K562 (cell line): ENCODE data around the gene PPP1CA. TPM values are rescaled to one million over a fixed set of nuclear protein-coding genes. Genes with fewer than 3 reads are reported as not detected.

Experiments used
- EP300 ChIP-seq: IDR thresholded peaks from 2 replicates; pipeline ENCODE4 v1.6.1; 2012; ENCODE audit warnings: low read length, improper control_type of control experiment
- EWSR1 ChIP-seq: fragments of 450-650 bp; IDR thresholded peaks from 2 replicates; pipeline ENCODE4 v1.6.1; 2018; ENCODE audit warnings: borderline replicate concordance, mild to moderate bottlenecking, low read depth, moderate library complexity; ENCODE audit not compliant: partially characterized antibody
- KHSRP ChIP-seq: fragments of 450-650 bp; IDR thresholded peaks from 2 replicates; pipeline ENCODE4 v1.6.1; 2017
- MAFK ChIP-seq: IDR thresholded peaks from 2 replicates; pipeline ENCODE4 v1.6.1; 2011; ENCODE audit warnings: low read length, improper control_type of control experiment
- SIX5 ChIP-seq, 2 experiments: IDR thresholded peaks; 2 replicates each; pipeline ENCODE4 v1.6.1; 2011; ENCODE audit warnings: low read length in 2 of 2, borderline replicate concordance in 1 of 2, low read depth in 1 of 2, mild to moderate bottlenecking in 1 of 2, moderate library complexity in 1 of 2; ENCODE audit not compliant: insufficient read depth in 1 of 2
- TEAD1 ChIP-seq, 2 experiments: fragments of 450-650 bp in 1 of 2; sonication (generic) in 1 of 2; formaldehyde crosslinking; IDR thresholded peaks; 2 replicates each; pipeline versions ENCODE4 v1.4.0 to v1.8.0; 2020 to 2022; ENCODE audit warnings: mild to moderate bottlenecking in 2 of 2, missing genetic modification reagents in 1 of 2
- XRCC4 ChIP-seq: IDR thresholded peaks from one replicate; pipeline ENCODE4 v1.6.1; 2011; ENCODE audit not compliant: insufficient read depth, insufficient read length; ENCODE audit errors: extremely low read depth
- ZNF780A ChIP-seq: fragments of 250-450 bp; sonication (Bioruptor Pico); IDR thresholded peaks from 2 replicates; pipeline ENCODE4 v1.5.0; 2021; ENCODE audit warnings: mild to moderate bottlenecking
- polyA plus RNA-seq, 8 experiments: library from polyadenylated mRNA; depleted of rRNA in 4 of 8; stranded (reverse) in 5 of 8; unstranded in 3 of 8; fragments of >200 nt; fragmentation: Nextera tagmentation in 2 of 8; fragmentation: Illumina TruSeq in 1 of 8; extraction: Ambion mirVana in 2 of 8; extraction: Trizol in 1 of 8; gene quantifications; 2 replicates each; pipeline versions ENCODE4 v1.2.1 to v1.2.3, GENCODE V29; 2011 to 2014; ENCODE audit warnings: inconsistent platforms in 1 of 8, missing spikeins in 1 of 8
- total RNA-seq, 7 experiments: library from RNA; depleted of rRNA in 6 of 7; stranded (reverse); fragments of >200 nt in 6 of 7; fragmentation: Illumina TruSeq in 2 of 7; extraction: Trizol in 2 of 7; gene quantifications; 2 replicates each; pipeline versions ENCODE4 v1.2.1 to v1.2.3, GENCODE V29; 2011 to 2021; ENCODE audit warnings: low replicate concordance in 1 of 7
- TF ChIP-seq, protein P1 (sequence below): sonication (generic); formaldehyde crosslinking; IDR thresholded peaks from 2 replicates; pipeline ENCODE4 v1.8.1; 2023; ENCODE audit warnings: mild to moderate bottlenecking, missing genetic modification reagents
- TF ChIP-seq, protein P2 (sequence below): fragments of 200-800 bp; sonication (Bioruptor generic); IDR thresholded peaks from 2 replicates; pipeline ENCODE4 v1.6.1; 2017; ENCODE audit warnings: missing genetic modification characterization, missing compliant biosample characterization
- TF ChIP-seq, protein P3 (sequence below): sonication (generic); formaldehyde crosslinking; IDR thresholded peaks from 2 replicates; pipeline ENCODE4 v1.9.0; 2022; ENCODE audit warnings: mild to moderate bottlenecking, missing genetic modification reagents
- TF ChIP-seq, protein P4 (sequence below): sonication (generic); formaldehyde crosslinking; IDR thresholded peaks from 2 replicates; pipeline ENCODE4 v1.8.1; 2023; ENCODE audit warnings: missing genetic modification reagents, mild to moderate bottlenecking, borderline replicate concordance
- TF ChIP-seq, protein P5 (sequence below), 2 experiments: fragments of 150-350 bp in 1 of 2; IDR thresholded peaks; 2 replicates each; pipeline ENCODE4 v1.6.1; 2012 to 2016; ENCODE audit warnings: low read depth in 2 of 2, low read length in 2 of 2, mild to moderate bottlenecking in 1 of 2, moderate library complexity in 1 of 2

Gene PPP1CA
- total and polyA plus RNA-seq, 9 of the 15 experiments (the other 6 are each of a cell fraction or from before 2014, with no cell fraction given): 18.2 to 242 (median 188) TPM

DNA sequence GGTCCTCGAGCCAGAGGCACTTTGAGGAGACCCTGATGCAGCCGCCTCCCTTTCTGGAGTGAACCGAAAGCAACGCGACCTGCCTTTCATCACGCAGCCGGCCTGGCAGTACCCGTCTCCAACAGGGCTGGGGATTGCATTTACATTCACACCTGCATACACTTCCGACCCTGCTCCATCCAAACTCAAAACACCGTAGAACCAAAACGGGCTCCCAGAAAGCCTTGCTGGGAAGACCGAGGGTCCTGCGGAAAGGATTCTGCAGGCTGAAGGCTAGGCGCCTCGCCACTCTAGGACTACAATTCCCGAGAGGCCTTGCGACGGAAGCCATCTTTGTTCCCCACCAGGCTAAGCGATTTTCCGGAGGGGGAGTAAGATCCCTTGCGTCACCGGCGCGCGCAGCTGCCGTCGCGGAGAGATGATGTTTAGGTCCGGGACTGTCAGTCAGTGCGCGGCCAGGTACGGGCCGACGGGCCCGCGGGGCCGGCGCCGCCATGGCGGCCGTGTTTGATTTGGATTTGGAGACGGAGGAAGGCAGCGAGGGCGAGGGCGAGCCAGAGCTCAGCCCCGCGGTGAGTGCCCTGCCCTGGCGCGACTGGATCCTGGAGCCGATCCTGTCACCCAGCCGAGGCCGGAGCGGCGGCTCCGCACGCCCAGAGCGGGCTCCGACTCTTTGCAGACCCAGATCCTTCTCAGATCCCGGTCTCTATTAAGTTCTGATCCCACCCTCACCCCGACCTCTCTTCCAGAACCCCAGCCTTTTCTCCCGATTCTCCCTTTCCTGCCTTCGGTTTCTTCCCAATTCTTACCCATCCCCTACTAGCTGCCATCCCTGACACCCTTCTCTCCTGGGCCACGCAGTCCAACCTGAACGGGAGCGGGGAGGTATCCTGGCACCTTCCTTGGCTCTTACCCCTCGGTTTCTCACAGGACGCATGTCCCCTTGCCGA, 26.7 kb upstream of the PPP1CA start, which contains the start of gene RPS6KB2 (continued):
- TF ChIP-seq MAFK (no peak), KHSRP (peak; percentile 96), XRCC4 (no peak), EP300 (no peak), SIX5 (IDR thresholded peaks at IDR 0.05; ENCODE audit: borderline replicate concordance in 1 of 2, insufficient read depth in 1 of 2, low read depth in 1 of 2, low read length in 2 of 2) (peak; percentile 92 to 94), TEAD1 (CRISPR knock-in tag; IDR thresholded peaks at IDR 0.05) (peak; percentile 16 to 43; a peak in 1 of 4 replicates), EWSR1 (no peak), ZNF780A (CRISPR knock-in tag) (no peak)
- TF ChIP-seq, protein P1, sequence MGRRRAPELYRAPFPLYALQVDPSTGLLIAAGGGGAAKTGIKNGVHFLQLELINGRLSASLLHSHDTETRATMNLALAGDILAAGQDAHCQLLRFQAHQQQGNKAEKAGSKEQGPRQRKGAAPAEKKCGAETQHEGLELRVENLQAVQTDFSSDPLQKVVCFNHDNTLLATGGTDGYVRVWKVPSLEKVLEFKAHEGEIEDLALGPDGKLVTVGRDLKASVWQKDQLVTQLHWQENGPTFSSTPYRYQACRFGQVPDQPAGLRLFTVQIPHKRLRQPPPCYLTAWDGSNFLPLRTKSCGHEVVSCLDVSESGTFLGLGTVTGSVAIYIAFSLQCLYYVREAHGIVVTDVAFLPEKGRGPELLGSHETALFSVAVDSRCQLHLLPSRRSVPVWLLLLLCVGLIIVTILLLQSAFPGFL (CRISPR knock-in tag): no peak
- TF ChIP-seq, protein P2, sequence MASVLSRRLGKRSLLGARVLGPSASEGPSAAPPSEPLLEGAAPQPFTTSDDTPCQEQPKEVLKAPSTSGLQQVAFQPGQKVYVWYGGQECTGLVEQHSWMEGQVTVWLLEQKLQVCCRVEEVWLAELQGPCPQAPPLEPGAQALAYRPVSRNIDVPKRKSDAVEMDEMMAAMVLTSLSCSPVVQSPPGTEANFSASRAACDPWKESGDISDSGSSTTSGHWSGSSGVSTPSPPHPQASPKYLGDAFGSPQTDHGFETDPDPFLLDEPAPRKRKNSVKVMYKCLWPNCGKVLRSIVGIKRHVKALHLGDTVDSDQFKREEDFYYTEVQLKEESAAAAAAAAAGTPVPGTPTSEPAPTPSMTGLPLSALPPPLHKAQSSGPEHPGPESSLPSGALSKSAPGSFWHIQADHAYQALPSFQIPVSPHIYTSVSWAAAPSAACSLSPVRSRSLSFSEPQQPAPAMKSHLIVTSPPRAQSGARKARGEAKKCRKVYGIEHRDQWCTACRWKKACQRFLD (CRISPR knock-in tag): peak; percentile 48; the same call in 1 of the 2 replicates
- TF ChIP-seq, protein P3, sequence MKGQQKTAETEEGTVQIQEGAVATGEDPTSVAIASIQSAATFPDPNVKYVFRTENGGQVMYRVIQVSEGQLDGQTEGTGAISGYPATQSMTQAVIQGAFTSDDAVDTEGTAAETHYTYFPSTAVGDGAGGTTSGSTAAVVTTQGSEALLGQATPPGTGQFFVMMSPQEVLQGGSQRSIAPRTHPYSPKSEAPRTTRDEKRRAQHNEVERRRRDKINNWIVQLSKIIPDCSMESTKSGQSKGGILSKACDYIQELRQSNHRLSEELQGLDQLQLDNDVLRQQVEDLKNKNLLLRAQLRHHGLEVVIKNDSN (CRISPR knock-in tag): no peak; the same call in 1 of the 2 replicates
- TF ChIP-seq, protein P4, sequence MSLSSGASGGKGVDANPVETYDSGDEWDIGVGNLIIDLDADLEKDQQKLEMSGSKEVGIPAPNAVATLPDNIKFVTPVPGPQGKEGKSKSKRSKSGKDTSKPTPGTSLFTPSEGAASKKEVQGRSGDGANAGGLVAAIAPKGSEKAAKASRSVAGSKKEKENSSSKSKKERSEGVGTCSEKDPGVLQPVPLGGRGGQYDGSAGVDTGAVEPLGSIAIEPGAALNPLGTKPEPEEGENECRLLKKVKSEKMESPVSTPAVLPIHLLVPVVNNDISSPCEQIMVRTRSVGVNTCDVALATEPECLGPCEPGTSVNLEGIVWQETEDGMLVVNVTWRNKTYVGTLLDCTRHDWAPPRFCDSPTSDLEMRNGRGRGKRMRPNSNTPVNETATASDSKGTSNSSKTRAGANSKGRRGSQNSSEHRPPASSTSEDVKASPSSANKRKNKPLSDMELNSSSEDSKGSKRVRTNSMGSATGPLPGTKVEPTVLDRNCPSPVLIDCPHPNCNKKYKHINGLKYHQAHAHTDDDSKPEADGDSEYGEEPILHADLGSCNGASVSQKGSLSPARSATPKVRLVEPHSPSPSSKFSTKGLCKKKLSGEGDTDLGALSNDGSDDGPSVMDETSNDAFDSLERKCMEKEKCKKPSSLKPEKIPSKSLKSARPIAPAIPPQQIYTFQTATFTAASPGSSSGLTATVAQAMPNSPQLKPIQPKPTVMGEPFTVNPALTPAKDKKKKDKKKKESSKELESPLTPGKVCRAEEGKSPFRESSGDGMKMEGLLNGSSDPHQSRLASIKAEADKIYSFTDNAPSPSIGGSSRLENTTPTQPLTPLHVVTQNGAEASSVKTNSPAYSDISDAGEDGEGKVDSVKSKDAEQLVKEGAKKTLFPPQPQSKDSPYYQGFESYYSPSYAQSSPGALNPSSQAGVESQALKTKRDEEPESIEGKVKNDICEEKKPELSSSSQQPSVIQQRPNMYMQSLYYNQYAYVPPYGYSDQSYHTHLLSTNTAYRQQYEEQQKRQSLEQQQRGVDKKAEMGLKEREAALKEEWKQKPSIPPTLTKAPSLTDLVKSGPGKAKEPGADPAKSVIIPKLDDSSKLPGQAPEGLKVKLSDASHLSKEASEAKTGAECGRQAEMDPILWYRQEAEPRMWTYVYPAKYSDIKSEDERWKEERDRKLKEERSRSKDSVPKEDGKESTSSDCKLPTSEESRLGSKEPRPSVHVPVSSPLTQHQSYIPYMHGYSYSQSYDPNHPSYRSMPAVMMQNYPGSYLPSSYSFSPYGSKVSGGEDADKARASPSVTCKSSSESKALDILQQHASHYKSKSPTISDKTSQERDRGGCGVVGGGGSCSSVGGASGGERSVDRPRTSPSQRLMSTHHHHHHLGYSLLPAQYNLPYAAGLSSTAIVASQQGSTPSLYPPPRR (CRISPR knock-in tag): no peak
- TF ChIP-seq, protein P5, sequence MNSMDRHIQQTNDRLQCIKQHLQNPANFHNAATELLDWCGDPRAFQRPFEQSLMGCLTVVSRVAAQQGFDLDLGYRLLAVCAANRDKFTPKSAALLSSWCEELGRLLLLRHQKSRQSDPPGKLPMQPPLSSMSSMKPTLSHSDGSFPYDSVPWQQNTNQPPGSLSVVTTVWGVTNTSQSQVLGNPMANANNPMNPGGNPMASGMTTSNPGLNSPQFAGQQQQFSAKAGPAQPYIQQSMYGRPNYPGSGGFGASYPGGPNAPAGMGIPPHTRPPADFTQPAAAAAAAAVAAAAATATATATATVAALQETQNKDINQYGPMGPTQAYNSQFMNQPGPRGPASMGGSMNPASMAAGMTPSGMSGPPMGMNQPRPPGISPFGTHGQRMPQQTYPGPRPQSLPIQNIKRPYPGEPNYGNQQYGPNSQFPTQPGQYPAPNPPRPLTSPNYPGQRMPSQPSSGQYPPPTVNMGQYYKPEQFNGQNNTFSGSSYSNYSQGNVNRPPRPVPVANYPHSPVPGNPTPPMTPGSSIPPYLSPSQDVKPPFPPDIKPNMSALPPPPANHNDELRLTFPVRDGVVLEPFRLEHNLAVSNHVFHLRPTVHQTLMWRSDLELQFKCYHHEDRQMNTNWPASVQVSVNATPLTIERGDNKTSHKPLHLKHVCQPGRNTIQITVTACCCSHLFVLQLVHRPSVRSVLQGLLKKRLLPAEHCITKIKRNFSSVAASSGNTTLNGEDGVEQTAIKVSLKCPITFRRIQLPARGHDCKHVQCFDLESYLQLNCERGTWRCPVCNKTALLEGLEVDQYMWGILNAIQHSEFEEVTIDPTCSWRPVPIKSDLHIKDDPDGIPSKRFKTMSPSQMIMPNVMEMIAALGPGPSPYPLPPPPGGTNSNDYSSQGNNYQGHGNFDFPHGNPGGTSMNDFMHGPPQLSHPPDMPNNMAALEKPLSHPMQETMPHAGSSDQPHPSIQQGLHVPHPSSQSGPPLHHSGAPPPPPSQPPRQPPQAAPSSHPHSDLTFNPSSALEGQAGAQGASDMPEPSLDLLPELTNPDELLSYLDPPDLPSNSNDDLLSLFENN (IDR thresholded peaks at IDR 0.05; ENCODE audit: low read depth in 2 of 2, low read length in 2 of 2): no peak
